Heart left ventricle (tissue), 13 donors: ENCODE measurements around the gene PIK3R1.

Source experiments
- CTCF ChIP-seq, 12 donors: fragments of 200-600 bp; sonication (generic) in 4 of 12; IDR thresholded peaks; one replicate each; pipeline versions ENCODE4 v1.5.0 to v1.8.0; 2018 to 2022; ENCODE audit warnings: antibody characterized with exemption in 12 of 12, mild to moderate bottlenecking in 5 of 12
- POLR2A ChIP-seq, 2 donors: fragments of 450-650 bp; IDR thresholded peaks; one replicate each; pipeline ENCODE4 v1.6.1; 2017; ENCODE audit warnings: antibody characterized with exemption in 2 of 2, mild to moderate bottlenecking in 2 of 2, moderate library complexity in 2 of 2
- donor health status: ischemic (EF 13 %, LVEDD 7.1; RV severe dilation, severe dysfunction).
- donor health status: DM: no; HTN: yes; CAD: no.
- donor health status: DM: no; HTN: no; CAD: no.
- donor health status: ischemic (EF 25% LVEDD 6.9; RV normal size, moderate dysfunction).
- donor health status: ischemic (EF 25% LVEDD 5.7; RV mildly dilated, moderate dysfunction).
- donor health status: ischemic (EF 35%, LVEDD 5.7; RV mildly dilated, moderate dysfunction).
- donor health status: nonischemic (EF 11% LVEDD 7.7; RV severe dilation, severe dysfunction).
- donor health status: DM: yes; HTN: yes; CAD: no.
- donor health status: PGD.
- donor health status: ischemic (EF 29% LVEDD 5.4; RV normal size, mild dysfunction).
- donor health status: nonischemic (EF 23%, LVEDD 6.1; RV moderate dilation, normal function).

- no peak for TF ChIP-seq CTCF (IDR thresholded peaks at IDR 0.05)
- TF ChIP-seq POLR2A (IDR thresholded peaks at IDR 0.05): no peak
Observed at GRCh38 chr5:68285075-68285840, 69.7 kb downstream of the PIK3R1 start.
